Inflammatory macrophage (primary cell): ENCODE data around the gene NCKAP5.

Experiments used
- DNase-seq, 2 donors: peaks; one replicate each; pipeline ENCODE4 v3.0.0-alpha.2; 2020 to 2022

Gene NCKAP5

GRCh38 chr2:132975193-132976105 is 592.8 kb downstream of the NCKAP5 start:
- no peak for DNase-seq

DNA sequence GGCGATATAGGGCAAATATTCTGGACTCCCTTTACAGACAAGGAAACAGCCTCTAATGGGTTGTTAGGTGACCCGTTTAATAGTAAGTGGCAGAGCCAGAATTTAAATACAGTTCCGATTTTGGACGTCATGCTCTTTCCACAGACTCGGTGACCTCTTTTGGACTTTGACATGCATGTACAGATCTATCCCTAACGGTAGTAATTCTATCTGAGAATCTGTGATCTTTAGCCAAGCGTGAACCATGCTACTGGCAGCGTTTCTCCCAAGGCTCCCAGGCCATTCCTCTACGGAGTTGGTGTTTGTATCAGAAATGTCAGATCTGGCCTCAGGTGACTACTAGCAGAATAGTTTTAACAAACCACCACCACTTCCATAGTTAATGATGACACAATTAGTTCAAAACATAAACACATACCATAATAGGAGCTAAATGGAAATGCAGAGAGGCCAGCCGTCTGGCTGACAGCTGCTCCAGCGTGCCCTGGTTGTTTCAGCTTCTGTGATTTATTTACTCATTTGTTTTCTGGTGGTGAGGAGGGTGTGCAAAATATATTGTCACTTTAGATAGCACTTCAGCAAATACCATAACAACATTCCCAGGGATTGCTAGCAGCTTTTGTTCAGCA is 593.7 kb downstream of the NCKAP5 start:
- DNase-seq, result no peak

GRCh38 chr2:132971310-132972061 is 596.8 kb downstream of the NCKAP5 start:
- DNase-seq, result no peak

- no peak for DNase-seq
Measured at GRCh38 chr2:132969371-132969985, 598.8 kb downstream of the NCKAP5 start.

DNA sequence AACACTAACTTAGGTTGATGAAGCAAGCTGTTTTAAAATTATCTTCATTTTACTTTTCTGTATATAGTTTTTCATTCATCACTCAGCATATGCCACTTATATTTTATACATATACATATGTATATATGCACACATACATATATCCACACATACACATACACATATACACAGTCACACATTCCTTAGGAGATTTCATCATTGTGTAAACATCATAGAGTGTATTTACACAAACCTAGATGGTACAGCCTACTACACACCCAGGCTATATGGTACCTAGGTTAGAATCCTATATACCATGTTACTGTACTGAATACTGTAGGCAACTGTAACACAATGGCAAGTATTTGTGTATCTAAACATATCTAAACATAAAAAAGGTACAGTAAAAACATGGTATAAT is 602.8 kb downstream of the NCKAP5 start:
- DNase-seq, result no peak

DNA sequence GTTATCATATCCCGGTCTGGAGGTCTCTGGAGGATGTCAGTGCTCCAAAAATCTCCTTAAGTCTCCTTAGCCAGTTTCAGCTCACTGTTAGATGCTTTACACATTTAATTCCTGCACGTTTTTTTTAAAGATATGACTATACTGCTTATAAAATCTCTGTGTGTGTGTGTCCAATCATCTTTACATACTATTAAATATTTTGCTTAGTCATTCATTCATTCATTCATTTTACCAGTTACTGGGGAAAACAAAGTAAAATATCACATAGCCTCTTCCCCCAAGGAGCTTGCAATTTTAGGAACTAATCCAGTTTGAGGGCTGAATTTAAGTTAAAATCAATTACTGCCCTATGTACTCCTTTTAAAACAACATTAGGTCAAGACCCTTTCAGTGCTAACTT is 605.1 kb downstream of the NCKAP5 start:
- no peak for DNase-seq

DNA sequence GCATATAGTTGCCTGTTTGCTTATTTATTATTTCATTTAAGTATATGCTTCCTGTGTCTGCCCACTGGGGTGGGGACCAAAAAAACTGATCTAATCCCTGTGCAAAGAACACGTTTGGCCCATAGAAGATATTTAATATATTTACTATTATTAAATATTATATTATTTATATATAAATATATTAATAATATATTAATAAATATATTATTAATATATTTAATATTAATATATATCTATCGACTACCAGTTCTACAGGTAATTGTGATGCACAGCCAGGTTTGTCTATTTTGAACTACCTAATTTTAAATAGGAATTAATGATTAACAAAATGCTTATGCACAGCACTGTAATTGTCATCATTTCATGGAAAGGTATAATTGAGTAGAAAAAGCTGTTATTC is 609.4 kb downstream of the NCKAP5 start:
- DNase-seq, result no peak

DNA sequence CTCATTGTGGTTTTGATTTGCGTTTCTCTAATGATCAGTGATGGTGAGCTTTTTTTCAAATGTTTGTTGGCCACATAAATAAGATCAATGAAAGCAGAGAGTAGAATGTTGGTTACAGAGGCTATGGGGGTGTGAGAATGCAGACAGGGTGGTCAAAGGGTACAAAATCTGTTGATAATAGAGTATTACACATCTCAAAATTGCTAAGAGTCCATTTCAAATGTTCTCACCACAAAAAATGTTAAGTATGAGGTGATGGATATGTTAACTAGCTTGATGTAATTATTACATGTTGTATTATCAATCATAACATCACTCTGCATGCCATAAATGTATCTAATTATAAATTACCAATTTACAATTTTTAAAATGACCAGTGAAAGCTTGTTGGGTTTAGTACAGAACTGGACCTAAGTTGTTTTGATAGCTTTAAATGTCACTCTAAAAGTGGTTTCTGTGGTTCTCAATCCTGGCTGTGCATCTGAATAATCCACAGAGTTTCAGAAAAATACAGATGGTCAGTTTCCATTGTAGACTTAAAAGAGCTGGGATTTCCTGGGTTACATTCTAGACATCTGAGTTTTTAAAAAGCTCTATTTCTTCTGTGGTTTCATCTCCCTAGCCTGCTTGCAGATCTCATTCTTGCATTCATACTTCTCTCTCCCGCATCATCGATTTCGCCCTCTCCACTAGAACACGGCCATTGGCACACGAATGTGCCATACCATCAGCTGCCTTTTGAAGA is 612.2 kb downstream of the NCKAP5 start:
- no peak for DNase-seq

GRCh38 chr2:132953771-132954170 is 614.5 kb downstream of the NCKAP5 start:
- no peak for DNase-seq

DNA sequence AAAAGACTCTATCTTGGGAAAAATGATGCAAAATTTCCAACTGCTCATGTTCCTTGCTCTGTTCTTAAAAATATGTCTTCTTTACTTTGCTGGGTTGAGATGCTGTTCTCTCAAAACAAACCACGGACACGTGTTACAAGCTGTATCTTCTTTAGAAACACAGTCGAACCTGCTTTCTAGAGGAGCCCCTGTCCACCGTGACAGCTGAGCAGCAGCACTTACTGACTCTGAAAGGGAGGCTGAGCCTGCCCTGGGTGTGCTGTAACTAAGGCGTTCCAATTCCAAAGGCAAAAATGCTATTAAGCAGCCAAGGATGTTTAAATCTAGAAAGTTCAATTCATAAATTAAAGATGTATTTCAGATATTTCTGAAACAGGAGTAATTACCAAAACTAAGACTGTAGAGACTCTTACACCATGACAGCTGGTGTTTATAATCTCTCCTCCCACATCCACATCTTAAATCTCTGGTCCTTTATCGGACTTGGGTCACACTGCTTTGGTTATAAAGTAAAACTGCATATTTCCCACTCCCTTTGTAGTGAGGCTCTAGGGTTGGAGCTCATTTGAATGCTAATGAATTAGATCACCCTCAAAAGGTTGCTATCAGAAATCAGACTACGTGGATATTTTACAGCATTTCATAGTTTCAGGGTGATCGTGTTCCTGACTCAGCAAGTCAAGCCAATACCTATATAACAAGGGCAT is 617.1 kb downstream of the NCKAP5 start:
- no peak for DNase-seq

GRCh38 chr2:132949108-132949507 is 619.2 kb downstream of the NCKAP5 start:
- no peak for DNase-seq

- DNase-seq, result no peak
Measured at GRCh38 chr2:132948211-132948610, 620.1 kb downstream of the NCKAP5 start.

DNA sequence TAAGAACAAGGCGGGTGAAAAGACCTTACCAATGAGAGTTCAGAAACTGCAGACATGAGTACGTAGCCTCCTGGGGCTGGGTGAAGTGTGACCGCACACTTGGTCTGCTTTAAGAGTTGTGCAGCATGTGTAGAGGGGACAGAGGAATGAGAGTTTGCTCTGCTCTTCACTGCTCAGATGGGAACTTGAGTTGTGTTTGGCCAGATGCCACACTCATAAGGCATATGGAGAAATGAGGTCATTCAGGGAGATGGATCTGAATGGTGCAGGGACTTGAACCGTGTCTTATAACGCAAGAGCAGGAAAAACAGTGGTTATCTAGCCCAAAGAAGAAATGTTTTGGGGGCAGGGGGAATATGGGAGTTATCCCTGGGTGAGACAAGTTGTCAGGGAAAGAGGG is 624.4 kb downstream of the NCKAP5 start:
- DNase-seq, result no peak

- no peak for DNase-seq
Measured at GRCh38 chr2:132941296-132942020, 626.8 kb downstream of the NCKAP5 start.

GRCh38 chr2:132937629-132938028 is 630.6 kb downstream of the NCKAP5 start:
- DNase-seq, result no peak

DNA sequence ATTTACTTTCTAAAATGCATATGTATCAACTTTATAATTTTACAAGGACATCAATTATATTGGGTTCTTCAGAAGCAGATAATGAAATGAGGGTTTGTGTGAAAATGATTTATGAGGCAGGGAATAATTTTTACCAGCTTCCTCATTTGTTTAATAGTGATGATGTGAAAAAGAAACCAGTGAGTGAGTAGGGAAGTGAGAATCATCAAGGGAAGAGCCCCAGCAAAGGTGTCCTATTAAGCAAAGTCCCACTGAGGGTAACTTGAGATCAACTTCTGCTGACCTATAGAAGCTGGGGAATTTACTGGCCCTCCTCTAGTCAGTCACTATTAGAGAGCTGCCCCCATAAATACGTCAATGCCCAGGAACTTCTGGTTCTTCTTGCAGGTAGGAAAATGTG is 631.5 kb downstream of the NCKAP5 start:
- no peak for DNase-seq

DNA sequence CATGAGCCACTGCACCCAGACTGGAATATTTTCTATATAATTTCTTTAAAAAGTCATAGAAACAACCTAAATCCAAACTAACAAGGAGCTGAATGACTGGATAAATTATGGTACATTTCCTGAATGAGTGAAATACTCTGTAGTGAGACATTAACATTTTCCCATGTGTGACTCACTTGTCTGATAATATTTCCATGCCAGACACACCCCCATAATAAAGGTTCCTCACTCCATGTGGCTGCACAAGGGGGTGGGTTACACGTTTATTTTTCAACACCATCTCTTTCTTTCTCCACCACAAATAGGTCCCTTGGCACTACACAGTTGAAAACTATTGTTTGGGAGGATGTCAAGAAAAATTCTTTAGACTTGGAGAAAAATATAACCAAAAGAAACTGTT is 632.0 kb downstream of the NCKAP5 start:
- no peak for DNase-seq

GRCh38 chr2:132929786-132930185 is 638.5 kb downstream of the NCKAP5 start:
- DNase-seq, result no peak

DNA sequence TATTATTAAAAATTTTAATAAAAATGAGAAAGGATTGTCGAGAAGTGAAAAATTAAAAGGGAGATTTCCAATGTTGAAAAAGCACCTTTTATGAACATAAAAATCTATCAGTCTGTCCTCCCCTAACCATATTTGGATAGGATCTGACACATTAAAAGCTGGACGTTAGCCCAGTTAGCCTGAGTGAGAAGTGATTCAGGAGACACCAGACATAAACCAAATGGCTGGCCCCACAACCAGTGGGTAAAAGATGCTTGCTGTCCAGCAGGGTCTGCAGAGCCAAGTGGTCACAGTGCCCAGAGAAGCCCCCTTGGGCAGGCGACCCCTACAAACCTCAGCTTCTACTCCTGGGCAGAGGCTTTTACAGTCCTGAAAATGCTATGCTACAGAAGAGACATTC is 644.5 kb downstream of the NCKAP5 start:
- no peak for DNase-seq

DNA sequence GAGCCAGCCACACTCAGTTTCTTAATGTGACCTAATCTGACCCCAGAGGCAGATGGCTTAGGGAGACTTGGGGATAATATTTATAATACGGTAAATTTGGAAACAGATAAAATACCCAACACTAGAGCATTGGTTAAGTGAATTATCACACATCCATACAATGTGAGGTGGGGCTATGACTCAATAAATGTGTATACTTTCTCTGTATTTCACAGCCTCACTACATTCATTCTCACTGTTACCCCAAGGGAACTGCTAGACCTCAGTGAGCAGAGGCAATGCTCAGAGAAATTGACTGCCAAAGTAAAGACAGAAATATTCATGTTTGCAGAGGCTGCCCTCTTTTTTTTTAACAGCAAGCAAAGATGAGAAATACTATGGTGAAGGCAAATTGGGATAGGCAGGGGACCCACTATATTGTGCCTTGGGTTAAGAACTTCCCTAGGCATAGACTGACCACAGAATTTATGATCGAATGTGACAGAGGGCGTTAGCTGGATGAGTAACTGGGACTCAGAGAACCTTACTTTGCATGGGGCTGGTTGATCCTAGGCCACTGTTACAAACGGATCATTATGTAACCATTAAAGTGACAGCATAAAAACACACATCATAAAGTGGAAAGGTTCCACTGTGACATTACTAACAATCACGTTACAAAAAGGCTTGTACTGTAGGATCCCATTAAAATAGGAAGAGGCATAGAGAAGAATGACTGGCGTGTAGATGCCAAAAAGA is 652.3 kb downstream of the NCKAP5 start:
- no peak for DNase-seq
